T-helper 2 cell (primary cell): Measurements from ENCODE around the gene TSPAN33.
"Not testable (repeated sequence)": the region's sequence is repeated elsewhere in the genome, so short reads cannot be mapped to it uniquely, and the experiment has no call there.

Experiments used
- DNase-seq, 5 experiments: peaks; one replicate each; pipeline versions ENCODE4 v3.0.0 to v3.0.0-alpha.2; 2012 to 2022

Gene TSPAN33

DNA sequence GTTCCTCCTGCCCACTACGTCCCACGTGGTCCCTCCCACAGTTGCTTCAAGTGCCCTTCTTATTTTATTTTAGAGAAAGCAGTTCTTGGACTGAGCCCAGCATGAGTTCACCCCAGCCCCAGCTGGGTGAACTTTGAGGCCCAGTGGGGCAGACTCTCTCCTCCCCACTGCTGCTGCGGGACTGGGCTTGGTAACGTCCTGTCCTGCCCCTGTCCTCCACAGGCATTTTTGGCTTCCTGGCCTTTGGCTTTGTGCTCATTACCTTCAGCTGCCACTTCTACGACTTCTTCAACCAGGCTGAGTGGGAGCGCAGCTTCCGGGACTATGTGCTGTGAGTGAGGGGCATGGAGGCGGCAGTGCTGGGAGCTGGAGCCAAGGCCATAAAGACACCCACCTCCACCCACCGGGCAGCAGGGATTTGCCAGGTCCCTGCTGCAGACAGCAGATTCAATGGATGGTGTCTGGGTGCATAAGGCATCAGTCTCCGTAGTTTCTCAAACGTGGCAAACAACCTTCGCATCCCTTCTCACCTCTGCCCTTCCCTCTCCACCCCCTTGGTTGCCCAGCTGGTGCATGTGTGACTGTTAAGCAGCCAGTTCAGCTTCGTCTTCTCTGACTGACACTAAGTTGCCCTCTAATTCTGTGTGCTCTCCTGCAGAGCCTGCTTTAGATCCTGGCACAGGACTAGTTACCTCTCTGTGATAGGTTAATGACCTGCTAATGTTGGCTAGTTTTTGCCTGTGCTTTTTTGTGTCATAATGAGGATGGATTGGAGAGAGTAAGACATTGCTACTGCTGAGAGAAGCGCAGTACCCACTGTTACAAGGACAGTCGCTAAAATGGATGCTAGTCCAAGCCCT lies 64.8 kb downstream of the TSPAN33 start:
- DNase-seq: no peak

GRCh38 chr7:129210256-129210988 lies 65.9 kb downstream of the TSPAN33 start:
- DNase-seq: peak in 3 of 5 experiments; percentile 30 to 55 (median 49)

- no peak for DNase-seq
These were observed 66.4 kb downstream of the TSPAN33 start for GRCh38 chr7:129210989-129211312.

GRCh38 chr7:129212126-129212525 lies 67.6 kb downstream of the TSPAN33 start:
- no peak for DNase-seq

DNA sequence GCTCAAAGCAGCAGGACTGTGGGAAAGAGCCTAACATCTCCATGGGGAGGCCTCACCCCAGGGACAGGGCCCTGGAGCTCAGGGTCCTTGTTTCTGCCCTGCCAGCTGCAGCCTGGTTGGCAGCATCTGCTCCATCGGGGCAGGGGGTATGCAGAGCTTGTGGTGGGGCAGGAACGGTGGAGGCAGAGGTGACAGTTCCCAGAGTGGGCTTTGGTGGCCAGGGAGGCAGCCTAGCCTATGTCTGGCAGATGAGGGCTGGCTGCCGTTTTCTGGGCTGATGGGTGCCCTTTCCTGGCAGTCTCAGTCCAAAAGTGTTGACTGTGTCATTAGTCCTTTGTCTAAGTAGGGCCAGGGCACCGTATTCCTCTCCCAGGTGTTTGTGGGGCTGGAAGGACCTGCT lies 68.1 kb downstream of the TSPAN33 start:
- DNase-seq: no peak

DNA sequence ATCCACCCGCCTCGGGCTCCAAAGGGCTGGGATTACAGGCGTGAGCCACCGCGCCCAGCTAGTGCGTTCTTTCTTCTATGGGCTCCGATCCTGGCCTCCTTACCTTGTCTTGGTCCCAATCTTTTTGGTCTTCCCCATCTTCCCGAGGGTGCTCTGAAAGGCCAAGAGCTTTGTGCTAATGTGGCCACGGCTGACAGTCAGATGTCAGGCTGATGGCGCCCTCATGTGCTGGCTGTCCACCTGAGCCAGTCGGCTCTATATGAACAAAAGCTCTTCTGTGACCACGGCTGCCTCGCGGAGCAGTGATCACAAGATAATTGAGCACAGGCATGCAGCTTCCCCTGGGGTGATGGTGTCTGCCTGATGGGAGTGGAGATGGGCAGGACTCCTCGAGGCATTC lies 69.3 kb downstream of the TSPAN33 start:
- peak in 1 of 5 experiments; percentile 42 for DNase-seq

DNA sequence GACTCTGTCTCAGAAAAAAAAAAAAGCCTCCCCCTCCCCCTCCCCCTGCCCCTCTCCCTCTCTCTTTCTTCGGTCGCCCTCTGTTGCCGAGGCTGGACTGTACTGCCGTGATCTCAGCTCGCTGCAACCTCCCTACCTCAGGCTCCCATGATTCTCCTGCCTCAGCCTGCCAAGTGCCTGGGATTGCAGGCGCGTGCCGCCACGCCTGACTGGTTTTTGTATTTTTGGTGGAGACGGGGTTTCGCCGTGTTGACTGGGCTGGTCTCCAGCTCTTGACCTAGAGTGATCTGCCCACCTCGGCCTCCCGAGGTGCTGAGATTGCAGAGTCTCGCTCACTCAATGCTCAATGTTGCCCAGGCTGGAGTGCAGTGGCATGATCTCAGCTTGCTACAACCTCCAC lies 71.2 kb downstream of the TSPAN33 start:
- not testable (repeated sequence) for DNase-seq

DNA sequence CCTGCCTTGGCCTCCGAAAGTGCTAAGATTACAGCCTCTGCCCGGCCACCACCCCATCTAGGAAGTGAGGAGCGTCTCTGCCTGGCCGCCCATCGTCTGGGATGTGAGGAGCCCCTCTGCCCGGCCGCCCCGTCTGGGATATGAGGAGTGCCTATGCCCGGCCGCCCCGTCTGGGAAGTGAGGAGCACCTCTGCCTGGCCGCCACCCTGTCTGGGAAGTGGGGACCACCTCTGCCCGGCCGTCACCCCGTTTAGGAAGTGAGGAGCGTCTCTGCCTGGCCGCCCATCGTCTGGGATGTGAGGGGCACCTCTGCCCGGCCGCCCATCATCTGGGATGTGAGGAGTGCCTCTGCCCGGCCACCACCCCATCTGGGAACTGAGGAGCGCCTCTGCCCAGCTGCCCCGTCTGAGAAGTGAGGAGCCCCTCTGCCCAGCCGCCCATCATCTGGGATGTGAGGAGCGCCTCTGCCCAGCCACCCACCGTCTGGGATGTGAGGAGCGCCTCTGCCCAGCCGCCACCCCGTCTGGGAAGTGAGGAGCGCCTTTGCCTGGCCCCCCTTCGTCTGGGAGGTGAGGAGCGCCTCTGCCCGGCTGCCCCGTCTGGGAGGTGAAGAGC lies 71.7 kb downstream of the TSPAN33 start:
- not testable (repeated sequence) for DNase-seq

DNA sequence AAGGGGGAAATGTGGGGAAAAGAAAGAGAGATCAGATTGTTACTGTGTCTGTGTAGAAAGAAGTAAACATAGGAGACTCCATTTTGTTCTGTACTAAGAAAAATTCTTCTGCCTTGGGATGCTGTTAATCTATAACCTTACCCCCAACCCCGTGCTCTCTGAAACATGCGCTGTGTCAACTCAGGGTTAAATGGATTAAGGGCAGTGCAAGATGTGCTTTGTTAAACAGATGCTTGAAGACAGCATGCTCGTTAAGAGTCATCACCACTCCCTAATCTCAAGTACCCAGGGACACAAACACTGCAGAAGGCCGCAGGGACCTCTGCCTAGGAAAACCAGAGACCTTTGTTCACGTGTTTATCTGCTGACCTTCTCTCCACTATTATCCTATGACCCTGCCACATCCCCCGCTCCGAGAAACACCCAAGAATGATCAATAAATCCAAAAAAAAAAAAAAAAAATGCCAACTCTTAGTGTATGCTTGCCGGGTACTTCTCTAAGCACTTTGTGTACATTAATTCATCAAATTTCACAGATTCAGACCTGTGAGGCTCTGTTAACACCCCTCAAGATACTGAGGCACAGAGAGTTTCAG lies 72.4 kb downstream of the TSPAN33 start:
- not testable (repeated sequence) for DNase-seq

- peak; percentile 40 to 71 (median 67) for DNase-seq
These were observed 74.1 kb downstream of the TSPAN33 start for GRCh38 chr7:129218514-129219062.

DNA sequence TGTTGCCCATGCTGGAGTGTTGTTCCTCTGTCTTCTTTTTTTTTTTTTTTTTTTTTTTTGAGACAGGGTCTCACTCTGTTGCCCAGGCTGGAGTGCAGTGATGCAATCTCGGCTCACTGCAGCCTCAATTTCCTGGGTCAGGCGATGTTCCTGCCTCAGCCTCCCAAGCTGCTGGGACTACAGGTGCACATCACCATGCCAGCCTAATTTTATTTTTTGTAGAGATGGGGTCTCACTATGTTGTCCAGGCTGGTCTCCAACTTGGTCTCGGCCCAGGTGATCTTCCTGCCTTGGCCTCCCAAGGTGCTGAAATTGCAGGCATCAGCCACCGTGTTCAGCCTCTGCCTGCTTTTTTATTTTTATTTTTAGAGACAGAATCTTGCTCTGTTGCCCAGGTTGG lies 74.7 kb downstream of the TSPAN33 start:
- not testable (repeated sequence) for DNase-seq
